ENCODE data around the gene EMX1. TPM values are rescaled to one million over a fixed set of nuclear protein-coding genes. Genes with fewer than 3 reads are reported as not detected.

EMX1 gene
- total RNA-seq, 1 experiment from 2014 or later = 0.72 TPM

DNA sequence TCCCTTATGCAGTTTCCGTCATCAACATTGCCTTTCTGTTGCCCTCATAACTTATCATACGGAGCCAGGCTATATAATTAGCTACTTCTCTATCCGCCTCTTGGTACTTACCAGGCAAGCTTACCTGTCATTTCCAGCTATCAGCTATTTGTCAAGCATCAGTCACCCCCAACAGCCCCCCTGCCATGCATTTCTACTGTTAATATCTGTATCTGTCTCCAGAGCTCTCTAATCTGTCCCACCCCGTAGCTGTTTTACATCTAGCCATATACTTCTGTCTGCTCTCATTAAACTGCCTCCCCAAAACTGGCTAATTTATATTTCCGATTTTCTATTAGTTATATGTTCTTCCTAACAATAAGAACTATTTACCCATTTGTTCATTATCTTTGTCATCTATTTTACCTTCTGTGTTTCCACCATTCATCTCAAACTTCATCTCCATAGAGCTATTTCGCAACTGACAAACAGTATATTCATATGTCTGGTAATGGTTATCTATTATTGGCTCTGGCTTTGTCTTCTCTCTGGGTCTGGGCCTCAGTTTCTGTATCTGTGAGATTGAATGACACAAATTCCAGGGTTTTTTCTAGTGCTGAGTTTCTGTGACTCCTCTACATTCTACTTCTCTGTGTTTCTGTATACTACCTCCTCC lies 9.6 kb downstream of the EMX1 start:
- H3K56ac ChIP-seq (ENCODE audit: insufficient read length, low read depth, low read length) = no peak overlapping the region
- H2BK12ac ChIP-seq (ENCODE audit: insufficient read length, low read depth, low read length) = no peak overlapping the region
- no peaks in the 10 kb centered on the region for H3K9me3 ChIP-seq (ENCODE audit: control insufficient read depth, low read depth, low read length)
- H4K8ac ChIP-seq (replicated peaks; ENCODE audit: insufficient read length, low read depth, low read length) = no peak overlapping the region
- H3K4me2 ChIP-seq (ENCODE audit: insufficient read depth, insufficient read length, low read length) = no peak overlapping the region
- H4K91ac ChIP-seq (ENCODE audit: insufficient read length, low read depth, low read length) = no peak overlapping the region
- H3K18ac ChIP-seq (ENCODE audit: insufficient read length, low read depth, low read length) = no peak overlapping the region
- H4K5ac ChIP-seq (ENCODE audit: insufficient read length, low read depth, low read length) = no peak overlapping the region
- no peak overlapping the region for H3K27ac ChIP-seq (ENCODE audit: insufficient read length, low read depth, low read length)
- H3T11ph ChIP-seq (ENCODE audit: low read length) = no peak overlapping the region
- no peaks in the 10 kb centered on the region for H3K79me2 ChIP-seq (ENCODE audit: insufficient read depth, low read length)
- Mint-ChIP-seq H3K4me3 (no peak overlapping the region), H3K9me3 (peaks cover 0 to 2% of the 10 kb centered on the region in 2 experiments; a peak in 2 of 5 replicates), H3K27me3 (ENCODE audit: low read depth) (no peaks in the 10 kb centered on the region; the same call in 1 of the 2 replicates), H3K36me3 (ENCODE audit: insufficient read depth in 1 of 3, low read depth in 3 of 3) (peaks cover 0 to 6% (median 4%) of the 10 kb centered on the region in 3 experiments; a peak in 3 of 7 replicates), H3K27ac (no peak overlapping the region), H3K4me1 (peaks cover 15 to 17% of the 10 kb centered on the region in 2 experiments)
- no peaks in the 10 kb centered on the region for H3K79me1 ChIP-seq (ENCODE audit: insufficient read depth, low read depth, low read length, poor library complexity, severe bottlenecking)
- no peak overlapping the region for H2BK5ac ChIP-seq (ENCODE audit: insufficient read length, low read length)
- TF ChIP-seq, protein P1, sequence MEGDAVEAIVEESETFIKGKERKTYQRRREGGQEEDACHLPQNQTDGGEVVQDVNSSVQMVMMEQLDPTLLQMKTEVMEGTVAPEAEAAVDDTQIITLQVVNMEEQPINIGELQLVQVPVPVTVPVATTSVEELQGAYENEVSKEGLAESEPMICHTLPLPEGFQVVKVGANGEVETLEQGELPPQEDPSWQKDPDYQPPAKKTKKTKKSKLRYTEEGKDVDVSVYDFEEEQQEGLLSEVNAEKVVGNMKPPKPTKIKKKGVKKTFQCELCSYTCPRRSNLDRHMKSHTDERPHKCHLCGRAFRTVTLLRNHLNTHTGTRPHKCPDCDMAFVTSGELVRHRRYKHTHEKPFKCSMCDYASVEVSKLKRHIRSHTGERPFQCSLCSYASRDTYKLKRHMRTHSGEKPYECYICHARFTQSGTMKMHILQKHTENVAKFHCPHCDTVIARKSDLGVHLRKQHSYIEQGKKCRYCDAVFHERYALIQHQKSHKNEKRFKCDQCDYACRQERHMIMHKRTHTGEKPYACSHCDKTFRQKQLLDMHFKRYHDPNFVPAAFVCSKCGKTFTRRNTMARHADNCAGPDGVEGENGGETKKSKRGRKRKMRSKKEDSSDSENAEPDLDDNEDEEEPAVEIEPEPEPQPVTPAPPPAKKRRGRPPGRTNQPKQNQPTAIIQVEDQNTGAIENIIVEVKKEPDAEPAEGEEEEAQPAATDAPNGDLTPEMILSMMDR (conservative IDR thresholded peaks at IDR 0.05) = no peak
- H3K9ac ChIP-seq (ENCODE audit: extremely low read depth, insufficient read length, low read length) = no peak overlapping the region
- H3K4ac ChIP-seq (ENCODE audit: low read depth, low read length) = no peak overlapping the region
- H2BK120ac ChIP-seq (ENCODE audit: low read depth, low read length, poor library complexity, severe bottlenecking) = no peak overlapping the region
- H3K23me2 ChIP-seq (ENCODE audit: insufficient read length, low read depth, low read length, poor library complexity, severe bottlenecking) = peaks cover 9% of the 10 kb centered on the region
- no peak overlapping the region for H2BK20ac ChIP-seq (ENCODE audit: low read depth, low read length, poor library complexity, severe bottlenecking)
- peaks cover 68% of the 10 kb centered on the region for H3K27me3 ChIP-seq (ENCODE audit: insufficient read depth, low read length)
- no peak overlapping the region for H2AK5ac ChIP-seq (ENCODE audit: insufficient read length, low read length)
- H4K20me1 ChIP-seq (ENCODE audit: control insufficient read depth, insufficient read depth, insufficient read length) = no peaks in the 10 kb centered on the region
- no peak overlapping the region for H2AFZ ChIP-seq (ENCODE audit: low read length)
- no peak overlapping the region for H3K23ac ChIP-seq (ENCODE audit: insufficient read length, low read depth, low read length)
- H3K4me1 ChIP-seq (ENCODE audit: insufficient read depth, low read length) = no peaks in the 10 kb centered on the region
- WGBS (ENCODE audit: extremely low coverage, insufficient read length, low lambda C conversion rate) = no CpG with 5 or more reads among the region's 6 CpGs
- no peak for DNase-seq
- H3K14ac ChIP-seq (ENCODE audit: insufficient read depth, low read length) = no peak overlapping the region
- no peak overlapping the region for H2BK15ac ChIP-seq (ENCODE audit: low read depth, low read length)
